Measurements from ENCODE around the gene TBC1D3B.
"Not testable (repeated sequence)": the region's sequence is repeated elsewhere in the genome, so short reads cannot be mapped to it uniquely, and the experiment has no call there.

The TBC1D3B gene

DNA sequence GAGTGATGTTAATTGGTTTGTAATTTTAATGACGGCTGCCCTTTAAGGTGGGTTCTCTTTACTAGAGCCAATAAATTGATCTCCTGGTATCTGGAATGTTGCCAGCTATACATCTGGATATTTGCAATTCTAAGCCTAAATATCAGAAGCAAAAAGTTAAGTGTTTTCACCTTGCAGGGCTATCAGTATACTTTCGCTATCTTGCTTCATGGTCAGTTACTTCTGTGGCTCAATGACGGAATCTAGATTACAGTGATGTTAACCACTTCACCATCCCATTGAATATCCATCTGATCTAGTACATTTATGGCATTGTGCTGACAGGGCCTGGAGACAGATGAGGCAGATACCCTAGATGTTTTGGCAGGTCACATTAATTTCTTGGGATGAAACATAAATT lies 44.5 kb downstream of the TBC1D3B start:
- in situ Hi-C loops (cut with MboI; ENCODE audit: low sequenced_read_pairs) = no loop called here

DNA sequence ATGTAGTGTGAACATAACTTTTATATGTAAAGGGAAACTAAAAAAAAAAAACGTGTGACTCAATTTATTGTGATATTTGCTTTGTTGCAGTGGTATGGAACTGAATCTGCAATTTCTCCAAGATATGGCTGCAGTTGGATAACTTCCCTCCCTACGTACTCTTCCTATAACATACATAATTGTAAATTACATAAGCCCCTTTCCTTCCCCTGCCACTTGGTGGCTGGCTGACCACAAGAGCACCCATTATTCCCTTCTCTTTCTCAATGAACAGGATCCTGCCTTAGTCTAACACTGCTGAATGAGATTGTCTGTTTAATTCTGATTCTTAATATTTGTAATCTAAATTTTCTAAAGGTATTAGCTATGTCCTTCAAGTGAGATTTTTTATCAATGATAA lies 45.0 kb downstream of the TBC1D3B start:
- in situ Hi-C loops (cut with MboI; ENCODE audit: low sequenced_read_pairs) = no loop called here

DNA sequence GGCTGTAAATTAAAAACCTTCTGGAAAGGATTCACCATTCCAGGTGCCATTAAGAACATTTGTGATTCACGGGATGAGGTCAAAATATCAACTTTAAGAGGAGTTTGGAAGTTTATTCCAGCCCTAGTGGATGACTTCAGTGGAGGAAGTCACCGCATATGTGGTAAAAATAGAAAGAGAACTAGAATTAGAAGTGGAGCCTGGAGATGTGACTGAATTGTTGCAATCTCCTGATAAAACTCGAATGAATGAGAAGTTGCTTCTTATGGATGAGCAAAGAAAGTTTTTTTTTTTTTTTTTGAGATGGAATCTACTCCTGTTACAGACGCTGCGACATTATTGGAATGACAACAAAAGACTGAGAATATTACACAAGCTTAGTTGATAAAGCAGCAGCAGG lies 46.1 kb downstream of the TBC1D3B start:
- in situ Hi-C loops (cut with MboI; ENCODE audit: low sequenced_read_pairs) = no loop called here

DNA sequence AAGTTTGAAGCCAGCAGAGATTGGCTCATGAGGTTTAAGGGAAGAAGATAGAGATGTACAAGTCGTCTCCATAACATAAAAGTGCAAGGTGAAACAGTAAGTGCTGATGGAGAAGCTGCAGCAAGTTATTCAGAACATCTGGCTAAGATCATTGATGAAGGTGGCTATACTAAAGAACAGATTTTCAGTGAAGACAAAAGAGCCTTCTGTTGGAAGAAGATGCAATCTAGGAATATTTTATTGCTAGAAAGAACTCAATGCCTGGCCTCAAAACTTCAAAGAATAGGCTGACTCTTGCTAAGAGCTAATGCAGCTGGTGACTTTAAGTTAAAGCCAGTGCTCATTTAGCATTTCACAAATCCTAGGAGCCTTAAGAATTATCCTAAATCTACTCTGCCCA lies 46.8 kb downstream of the TBC1D3B start:
- in situ Hi-C loops (cut with MboI; ENCODE audit: low sequenced_read_pairs) = no loop called here

DNA sequence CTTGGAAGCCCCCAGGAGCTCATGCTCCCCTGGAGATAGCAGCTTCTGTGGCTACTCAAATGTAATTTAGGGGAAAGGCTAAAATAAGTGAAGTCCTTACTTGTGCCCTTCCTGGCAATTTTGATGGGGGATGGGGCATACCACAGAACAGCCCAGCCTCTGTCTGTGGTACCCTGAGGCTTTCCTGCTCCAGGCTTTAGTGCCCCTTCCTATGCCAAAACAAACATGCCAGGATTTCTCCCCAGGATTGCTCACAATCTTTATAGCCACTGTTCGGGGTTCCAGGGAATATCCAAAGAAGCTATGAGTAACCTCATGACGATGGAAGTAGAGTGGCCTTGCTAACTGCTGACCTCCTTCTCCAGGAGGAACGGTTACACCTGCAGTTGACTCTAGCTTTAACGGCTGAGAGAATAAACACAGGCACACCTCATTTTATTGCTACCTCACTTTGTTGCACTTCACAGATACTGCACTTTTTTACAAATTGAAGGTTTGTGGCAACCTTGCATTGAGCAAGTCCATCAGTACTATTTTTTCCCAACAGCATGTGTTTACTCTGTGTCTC lies 47.9 kb downstream of the TBC1D3B start:
- in situ Hi-C loops (cut with MboI; ENCODE audit: low sequenced_read_pairs) = no loop called here

DNA sequence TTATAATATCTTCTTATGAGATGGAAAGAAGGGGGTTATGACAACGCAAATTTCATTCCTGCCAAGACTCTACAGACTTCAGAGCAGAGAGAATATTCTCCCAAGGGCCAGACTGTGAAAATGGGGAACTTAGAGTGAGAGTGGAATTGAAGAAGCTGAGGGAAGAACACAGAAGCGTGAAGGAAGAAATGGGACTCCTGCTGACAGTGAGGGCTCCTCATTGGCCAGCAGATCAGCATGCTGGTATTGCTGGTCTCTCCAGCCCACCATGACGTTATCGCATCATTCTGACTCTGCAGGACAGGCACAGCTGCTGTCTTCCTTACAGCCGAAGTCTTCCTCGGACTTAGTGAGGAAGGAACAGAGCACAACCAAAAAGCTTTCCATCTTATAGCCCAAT lies 48.5 kb downstream of the TBC1D3B start:
- in situ Hi-C loops (cut with MboI; ENCODE audit: low sequenced_read_pairs) = no loop called here

DNA sequence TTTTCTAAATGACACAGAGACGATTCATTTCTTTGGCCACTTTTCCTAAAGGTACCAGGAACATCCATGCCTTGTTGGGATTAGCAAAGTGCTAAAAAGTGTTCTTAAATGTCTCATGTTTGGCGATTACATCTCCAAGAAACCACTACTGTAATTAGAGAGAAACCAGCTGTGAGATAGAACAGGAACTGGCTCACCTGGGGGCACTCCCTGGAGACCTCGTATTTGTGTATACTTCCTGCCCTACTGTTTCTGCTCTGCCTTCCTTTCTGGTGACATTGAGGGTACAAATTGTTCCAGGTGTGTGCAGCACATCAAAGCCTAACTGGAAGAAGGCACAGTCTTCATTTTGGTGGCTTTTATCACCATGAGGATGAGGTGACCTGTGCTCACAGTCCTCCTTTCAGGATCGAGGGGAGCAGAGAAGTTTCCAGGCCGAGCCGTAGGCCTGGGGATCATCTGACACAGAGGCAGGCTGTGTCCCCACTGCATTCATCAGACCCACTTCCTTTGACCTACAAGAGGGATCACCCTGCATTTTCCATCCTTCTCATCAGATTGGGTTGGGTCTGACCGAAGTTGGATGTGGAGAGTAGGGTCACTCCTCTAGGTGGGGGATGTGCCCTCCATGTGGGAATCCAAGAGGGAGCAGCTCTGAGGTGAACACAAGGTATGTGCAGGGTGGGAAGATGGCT lies 49.1 kb downstream of the TBC1D3B start:
- in situ Hi-C loops (cut with MboI; ENCODE audit: low sequenced_read_pairs) = no loop called here

DNA sequence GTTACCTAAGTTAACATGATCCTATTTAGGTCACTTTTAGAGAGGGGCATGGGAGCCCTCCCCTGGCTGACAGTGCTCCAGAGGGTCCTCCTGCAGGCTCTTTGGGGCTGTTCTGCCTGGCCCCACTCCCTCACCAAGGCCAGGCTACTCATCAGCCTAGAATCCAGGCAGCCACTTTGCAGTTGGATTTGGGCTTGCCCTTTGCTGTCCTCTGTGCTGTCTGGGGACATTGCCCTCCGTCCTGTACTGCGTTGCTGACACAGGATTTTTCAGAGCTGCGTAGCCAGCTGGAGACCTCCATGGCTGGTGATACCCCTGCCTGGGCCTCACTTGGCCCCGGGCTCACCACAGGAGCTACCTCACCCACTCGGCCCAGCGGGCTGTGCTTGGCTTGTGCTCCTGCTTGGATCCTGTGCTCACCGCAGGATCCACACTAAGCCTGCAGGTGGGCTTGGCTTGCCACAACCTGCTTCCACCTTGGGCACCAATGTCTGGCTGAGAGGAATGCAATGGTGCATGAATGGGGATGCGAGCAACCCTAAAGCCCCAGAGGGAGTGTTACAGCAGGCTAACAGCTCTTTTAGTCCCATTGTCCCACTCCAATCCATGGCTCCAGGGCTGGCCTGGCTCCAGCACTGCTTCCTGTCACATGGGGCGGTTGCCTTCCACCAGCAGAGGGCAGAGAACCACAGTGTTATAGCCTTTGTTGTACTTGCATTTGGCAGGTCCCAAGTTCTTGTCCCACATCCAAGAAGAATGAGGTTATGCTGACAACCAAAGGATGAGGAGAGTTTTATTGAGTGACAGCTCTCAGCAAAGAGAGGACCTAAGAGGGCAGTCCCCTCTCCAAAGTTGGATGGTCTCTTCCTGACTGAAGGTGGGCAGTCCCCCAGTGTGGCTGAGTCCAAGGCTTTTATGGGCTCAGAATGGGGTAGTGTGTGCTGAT lies 51.3 kb downstream of the TBC1D3B start:
- in situ Hi-C loops (cut with MboI; ENCODE audit: low sequenced_read_pairs) = no loop called here

DNA sequence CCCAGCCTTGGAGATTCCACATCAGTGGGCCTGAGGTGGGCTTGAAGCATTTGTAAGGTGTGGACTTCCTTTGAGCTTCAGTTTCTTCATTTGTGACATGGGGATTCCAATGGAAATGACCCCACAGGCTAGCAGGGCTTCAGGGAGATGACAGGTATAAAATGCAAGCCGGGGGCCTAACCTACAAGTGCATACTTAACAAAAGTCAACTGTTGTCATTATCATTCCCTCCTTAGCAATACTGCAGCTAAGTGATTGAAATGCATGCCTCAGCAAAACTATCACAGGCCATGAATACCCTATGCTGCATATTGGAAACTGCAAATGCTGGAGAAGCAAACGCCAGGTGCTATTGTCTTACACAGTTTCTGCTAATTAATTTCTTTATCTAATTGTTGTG lies 53.0 kb downstream of the TBC1D3B start:
- in situ Hi-C loops (cut with MboI; ENCODE audit: low sequenced_read_pairs) = no loop called here

DNA sequence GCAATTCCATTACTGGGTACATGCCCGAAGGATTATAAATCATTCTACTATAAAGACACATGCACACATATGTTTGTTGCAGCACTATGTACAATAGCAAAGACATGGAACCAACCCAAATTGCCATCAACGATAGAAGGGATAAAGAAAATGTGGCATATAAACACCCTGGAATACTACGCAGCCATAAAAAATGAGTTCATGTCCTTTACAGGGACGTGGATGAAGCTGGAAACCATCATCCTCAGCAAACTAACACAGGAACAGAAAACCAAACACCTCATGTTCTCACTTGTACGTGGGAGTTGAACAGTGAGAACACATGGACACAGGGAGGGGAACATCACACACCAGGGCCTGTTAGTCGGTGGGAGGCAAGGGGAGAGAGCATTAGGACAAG lies 55.3 kb downstream of the TBC1D3B start:
- in situ Hi-C loops (cut with MboI; ENCODE audit: low sequenced_read_pairs) = not testable (repeated sequence)

DNA sequence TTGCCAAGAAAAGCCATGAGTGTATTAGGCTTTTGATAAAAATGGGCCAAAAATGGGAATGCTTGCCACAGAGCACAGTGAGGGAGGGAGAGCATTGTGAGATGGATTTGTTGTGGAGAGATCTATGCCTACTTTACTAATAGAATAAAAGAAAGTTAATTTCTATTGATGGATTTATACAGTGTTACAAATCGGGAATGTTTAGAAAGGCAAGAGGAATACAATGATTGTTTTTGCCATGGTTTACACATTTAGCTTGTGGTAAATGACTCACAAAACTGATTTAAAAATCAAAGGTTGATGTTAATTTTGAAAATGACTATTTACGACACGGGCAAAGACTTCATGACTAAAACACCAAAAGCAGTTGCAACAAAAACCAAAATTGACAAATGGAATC lies 56.2 kb downstream of the TBC1D3B start:
- in situ Hi-C loops (cut with MboI; ENCODE audit: low sequenced_read_pairs) = no loop called here

DNA sequence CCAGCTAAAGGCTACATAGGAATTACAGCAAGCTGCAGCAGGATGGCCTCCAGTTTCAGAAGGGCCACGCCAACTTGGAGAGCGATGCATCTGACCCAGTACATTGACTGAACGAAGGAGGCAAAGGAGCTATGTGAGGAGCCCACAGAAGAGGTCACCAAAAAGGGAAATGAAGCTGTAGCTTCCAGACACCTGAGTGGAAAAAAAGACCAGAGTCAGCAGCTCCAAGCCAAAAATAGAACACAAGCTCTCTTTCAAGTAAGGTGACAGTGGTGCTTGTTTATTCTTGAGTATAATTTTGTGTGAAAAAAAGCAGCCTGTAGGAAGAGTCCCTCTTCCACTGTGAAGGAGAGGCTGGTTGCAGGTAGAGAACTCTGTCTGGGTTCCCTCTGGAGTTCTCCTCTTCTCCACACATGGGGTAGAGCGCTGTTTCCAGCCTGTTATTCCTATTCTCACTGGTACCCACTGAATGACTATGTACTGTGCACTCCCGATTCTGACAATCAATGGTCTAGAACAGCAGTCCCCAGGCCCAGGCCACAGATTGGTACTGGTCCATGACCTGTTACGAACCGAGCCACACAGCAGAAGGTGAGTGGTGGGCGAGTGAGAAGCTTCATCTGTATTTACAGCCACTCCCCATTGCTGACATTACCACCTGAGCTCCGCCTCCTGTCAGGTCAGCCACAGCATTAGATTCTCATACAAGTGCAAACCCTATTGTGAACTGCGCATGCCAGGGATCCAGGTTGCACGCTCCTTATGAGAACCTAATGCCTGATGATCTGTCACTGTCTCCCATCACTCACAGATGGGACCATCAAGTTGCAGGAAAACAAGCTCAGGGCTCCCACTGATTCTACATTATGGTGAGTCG lies 57.7 kb downstream of the TBC1D3B start:
- in situ Hi-C loops (cut with MboI; ENCODE audit: low sequenced_read_pairs) = no loop called here

DNA sequence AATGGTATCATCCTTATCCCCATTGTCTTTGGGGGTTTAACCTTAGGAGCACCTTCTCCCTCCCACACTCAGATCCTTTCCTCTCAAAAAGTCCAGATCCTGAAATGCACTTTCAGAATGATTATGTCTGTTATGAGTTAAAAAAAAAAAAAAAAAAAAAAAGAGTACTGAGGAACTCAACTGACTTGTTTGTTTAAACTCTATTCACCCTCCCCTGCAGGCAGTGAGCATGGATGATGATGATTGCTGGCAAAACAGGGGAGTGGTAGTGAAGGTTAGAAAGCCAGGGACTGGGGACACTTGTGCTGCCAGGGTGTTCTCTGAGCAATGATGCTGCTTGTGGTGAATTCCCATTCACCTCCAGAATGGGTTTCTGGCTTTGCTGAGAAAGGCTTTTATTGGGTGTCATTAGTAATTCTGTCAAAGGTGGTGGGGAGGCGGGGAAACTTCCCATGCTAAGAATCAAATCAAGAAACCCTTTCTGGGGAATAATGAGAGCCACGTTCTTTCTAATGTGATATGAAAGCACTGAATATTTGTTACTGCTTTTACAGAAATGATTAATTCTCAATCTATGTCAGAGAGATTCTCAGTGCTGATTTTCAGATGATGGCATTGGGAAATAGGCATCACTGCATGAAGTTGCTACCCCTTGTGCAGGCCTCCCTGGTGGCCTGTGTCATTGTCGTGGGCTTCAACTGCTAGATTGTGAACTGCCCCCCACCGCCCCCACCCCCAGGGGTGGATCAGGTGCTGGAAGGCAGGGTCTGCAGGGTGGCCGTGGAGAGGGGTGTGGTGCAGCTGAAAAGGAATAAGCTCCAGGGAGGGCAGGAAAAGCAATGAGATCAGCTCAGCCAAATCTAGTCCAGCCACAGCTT lies 58.7 kb downstream of the TBC1D3B start:
- in situ Hi-C loops (cut with MboI; ENCODE audit: low sequenced_read_pairs) = no loop called here
